NK-92 (cell line): ENCODE results near the gene TP53.

Experiments
- DNase-seq: peaks from one replicate; lab custom pipeline; 2025; ENCODE audit not compliant: unreplicated experiment; lab: John Stamatoyannopoulos, UW

The TP53 gene

DNA sequence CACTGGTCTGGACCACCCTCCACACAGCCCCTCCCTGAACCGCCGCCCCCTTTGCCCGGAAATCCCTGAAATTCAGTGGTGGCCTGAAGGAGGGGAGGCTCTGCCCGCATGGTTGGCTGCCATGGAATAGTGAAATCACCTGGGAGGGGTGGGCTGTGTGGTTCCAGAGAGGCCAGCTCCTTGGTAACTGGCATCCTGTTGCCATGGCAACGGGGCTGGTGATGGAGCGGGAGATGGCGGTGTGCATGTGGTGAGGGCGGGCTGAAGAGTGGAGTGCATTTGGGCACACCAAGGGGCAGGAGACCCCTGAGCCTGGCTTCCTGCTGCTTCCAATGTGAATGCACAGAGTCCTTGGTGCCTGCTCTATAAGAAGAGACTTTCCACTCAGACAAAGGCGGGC lies 20.2 kb upstream of the TP53 start:
- DNase-seq = no peak

DNA sequence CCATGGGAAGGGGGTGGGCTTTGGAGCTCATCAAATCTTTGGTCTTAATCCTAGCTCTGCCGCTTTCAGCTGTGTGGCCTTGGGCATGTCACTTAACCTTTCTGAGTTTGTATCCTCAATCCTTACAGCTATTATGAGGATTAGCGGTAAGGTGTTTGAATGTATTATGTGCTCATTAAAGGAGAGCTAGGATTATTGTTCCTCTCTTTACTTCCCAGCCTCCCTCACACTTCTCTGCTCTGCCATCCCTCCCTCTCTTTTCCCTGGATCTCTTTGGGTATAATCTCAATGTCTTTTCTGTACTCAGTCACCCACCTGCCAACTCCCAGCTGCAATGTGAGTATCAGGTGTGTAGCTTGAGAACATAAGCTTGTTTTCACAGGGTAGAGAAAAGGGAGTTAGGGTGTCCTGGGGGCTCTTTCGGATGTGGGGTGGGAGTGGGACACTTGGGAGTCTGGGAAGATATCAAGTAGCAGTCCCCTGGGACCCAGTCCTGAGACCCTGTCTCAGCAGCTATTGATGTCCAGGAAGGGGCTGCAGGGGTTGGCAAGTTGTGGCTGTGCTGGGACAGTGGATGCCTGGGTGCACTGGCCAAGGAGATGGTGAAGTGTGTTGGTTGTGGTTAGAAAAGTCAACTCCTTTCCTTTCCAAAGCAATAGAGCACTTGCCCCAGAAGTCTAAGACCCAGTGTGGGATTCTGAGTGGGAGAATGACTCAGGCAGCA lies 19.5 kb upstream of the TP53 start:
- no peak for DNase-seq

DNA sequence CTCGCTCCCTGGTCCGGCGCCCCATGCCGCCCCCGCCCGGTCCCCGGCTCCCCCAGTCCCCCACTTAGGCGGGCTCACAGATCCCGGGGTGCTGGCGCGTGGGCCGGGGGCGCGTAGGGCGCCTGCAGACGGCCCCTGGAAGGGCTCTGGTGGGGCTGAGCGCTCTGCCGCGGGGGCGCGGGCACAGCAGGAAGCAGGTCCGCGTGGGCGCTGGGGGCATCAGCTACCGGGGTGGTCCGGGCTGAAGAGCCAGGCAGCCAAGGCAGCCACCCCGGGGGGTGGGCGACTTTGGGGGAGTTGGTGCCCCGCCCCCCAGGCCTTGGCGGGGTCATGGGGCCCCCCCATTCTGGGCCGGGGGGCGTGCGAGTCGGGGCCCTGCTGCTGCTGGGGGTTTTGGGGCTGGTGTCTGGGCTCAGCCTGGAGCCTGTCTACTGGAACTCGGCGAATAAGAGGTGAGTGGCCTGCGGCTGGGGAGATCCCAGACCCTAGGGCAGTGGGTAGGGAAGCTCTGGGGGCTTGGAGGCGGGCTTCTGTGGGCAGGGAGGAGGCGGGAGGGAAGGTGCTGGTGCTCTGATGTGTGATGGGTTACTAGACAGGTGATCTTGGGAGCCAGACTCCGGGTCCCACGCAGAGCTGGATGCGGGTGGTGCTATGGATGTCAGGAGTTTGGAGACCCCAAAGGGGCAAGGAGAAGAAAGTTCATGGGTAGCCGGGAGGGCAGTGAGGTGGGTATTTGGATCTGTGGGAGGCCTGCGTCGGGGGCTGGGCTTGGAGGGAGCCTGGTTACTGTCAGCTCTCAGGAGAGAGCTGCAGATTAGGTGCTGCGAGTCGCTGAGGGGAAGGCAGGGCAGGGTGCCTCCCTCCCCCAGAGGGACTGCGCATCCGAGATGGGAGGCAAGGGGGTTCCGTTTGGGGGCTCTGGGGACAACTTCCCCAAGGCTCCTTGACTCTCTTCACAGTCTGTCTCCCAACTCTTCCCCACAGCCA lies 18.3 kb upstream of the TP53 start:
- no peak for DNase-seq

DNA sequence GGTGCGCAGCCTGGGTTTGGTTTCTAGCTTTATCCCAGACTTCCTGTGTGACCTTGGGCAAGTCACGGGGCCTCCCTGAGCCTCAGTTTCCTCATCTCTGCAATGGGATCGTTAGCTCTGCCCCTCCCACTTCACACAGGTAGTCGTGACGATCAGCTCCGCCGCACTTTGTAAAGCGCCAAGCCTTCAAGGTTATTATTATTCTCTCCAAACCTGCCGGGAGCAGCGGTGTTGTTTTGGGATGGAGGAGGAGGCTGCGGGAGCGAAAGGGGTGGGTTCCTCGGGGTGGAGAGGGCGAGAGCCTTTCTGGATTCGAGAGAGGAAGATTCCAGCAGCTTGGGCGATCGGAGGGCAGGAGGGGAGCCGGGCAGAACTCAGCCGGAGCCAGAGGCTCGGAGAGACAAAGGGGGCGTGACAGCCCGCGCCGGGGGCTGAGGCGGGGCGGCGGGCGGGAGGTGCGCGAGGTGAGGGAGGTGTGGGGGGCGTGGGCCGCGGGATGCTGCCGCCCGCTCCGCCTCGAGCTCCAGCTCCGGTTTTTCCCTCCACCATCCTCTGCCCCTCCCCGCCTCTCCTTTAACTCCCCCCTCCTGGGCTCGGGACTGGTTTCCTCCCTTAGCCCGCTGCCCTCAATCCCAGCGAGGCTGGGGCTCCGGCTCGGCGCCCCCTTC lies 17.4 kb upstream of the TP53 start, which contains the start of gene EFNB3:
Gene EFNB3 (plus strand): TSS at position 602 of the 668 bp plus-strand sequence. CDS start 397 bp downstream, outside the sequence.
- no peak for DNase-seq

DNA sequence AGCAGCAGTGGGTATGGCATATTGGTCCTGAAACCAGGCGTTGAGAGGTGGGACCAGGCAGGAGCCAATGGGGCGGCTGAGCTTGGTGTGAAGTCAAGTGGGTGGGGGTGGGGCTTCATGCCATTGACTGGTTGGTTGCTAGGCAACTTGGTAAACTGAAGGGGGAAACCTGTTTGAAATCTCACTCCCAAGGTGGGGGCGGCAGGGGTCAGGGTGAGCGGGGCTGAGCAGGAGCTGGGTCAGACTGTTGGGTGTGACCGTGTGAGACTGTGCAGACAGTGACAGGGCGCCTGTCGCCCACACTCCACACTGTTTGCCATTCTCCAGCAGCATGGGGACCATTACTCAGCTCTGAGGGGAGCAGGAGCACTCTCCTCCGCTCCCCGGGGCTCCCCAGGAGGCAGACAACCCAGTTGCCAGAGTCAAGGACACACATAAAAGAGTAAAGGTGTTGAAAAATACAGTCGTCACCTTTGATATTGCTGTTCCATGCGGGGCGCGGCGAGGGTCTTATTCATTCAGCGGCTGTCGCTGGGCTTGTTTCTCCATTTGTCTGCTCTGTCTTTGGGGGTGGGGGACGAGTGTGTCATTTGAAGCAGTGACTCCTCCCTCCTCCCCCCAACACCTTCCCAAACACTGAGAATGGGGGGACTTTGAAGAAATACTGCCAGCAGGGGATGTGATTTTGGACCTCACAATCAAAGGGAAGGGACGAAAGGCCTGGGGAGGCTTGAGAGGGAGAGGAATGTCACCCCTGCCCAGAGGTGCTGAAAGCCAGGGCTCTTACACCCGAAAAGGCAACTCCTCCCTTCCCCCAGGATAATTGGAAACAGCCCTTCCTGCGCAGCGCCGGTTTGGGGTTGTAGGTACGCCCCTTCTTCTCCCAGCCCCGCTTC lies 16.5 kb upstream of the TP53 start:
- no peak for DNase-seq

DNA sequence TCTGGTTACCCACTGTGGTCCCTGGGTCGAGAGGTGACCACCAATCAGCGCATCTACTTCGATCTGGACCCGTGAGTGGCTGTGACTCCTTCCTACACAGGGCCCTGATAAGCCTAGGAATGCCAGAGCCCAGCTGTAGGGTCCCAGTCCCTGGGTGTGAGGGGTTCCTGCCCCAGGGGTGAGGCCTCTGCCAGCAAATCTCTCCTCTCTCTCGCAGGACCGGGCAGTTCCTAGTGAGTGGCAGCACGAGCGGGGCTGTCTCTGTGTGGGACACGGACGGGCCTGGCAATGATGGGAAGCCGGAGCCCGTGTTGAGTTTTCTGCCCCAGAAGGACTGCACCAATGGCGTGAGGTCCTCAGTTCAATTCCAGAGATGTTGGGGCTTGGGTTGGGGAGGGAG lies 15.5 kb upstream of the TP53 start:
- DNase-seq = no peak

DNA sequence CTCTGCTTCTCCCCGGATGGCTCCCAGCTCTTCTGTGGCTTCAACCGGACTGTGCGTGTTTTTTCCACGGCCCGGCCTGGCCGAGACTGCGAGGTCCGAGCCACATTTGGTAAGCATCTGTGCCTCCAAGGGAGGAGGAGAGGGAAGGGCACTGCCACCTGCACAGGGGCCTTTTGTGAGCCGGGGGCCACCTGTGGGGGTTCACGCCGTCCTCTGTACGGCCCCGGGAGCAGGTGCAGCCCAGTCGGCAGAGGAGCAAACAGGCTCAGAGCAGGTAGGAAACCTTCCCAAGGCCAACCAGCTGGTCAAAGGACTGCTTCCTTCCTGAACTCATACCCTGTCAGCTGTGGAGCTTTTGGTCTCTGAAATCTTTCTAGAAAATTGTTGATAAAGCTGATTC lies 14.4 kb upstream of the TP53 start:
- DNase-seq = no peak

DNA sequence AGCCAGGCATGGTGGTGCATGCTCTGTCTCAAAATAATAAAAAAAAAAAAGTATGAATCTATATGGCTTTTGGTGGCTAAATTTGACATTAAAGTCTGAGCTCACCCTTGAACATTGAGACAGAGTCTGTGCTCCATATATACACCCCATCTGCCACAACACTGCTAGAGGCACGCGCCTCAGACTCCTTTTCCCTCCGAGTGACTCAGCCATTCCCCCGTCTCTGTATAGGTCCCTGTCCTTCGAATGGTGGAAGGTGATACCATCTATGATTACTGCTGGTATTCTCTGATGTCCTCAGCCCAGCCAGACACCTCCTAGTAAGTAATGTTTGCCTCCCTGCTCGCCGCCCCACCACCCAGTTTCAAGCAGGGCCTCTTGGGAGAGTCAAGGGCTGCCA lies 13.2 kb upstream of the TP53 start:
- DNase-seq = no peak

DNA sequence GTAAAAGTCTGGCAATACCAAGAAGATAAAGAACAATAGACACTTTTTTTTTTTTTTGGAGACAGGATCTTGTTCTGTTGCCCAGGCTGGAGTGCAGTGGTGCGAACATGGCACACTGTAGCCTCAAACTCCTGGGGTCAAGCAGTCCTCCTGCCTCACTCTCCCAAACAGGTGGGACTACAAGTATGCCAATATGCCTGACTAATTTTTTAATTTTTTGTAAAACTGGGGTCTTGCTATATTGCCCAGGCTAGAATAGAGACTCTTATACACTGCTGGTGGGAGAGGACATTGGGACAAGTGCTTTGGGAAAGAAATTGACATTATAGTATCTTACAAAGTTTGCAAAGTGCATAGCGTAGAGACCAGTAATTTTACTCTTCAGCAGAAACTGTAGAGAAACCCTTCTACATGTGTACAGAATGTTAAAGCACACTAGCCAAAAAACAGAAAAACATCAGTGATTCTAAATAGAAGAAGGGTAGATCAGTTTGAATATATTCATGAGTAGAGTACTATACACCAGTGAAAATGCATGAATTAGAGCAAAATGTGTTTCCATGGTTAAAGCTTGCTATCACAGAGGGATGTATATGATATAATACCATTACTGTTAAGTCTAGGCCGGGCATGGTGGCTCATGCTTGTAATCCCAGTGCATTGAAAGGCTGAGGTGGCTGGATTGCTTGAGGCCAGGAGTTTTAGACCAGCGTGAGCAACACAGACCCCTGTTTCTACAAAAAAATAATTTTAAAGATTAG lies 10.7 kb upstream of the TP53 start:
- DNase-seq = no peak

DNA sequence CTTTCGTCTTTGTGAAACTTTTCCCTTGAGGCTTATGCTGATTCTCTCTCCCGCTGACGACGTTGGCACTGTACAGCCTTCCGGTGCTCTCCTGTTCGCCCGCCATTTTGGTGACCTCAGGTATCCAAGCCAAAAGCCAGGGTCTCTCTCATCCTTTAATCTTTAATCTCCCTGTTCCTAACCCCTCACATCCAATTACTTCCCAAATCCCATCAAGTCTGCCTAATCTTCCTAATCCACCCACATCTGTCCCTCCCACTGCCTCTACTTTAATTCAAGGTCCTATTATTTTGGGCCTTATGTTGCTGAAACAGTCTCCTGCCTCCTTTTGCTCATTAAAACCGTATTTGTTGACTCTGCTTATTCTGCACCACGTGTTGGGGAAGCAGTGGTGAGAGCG lies 8.3 kb upstream of the TP53 start:
- DNase-seq = no peak

DNA sequence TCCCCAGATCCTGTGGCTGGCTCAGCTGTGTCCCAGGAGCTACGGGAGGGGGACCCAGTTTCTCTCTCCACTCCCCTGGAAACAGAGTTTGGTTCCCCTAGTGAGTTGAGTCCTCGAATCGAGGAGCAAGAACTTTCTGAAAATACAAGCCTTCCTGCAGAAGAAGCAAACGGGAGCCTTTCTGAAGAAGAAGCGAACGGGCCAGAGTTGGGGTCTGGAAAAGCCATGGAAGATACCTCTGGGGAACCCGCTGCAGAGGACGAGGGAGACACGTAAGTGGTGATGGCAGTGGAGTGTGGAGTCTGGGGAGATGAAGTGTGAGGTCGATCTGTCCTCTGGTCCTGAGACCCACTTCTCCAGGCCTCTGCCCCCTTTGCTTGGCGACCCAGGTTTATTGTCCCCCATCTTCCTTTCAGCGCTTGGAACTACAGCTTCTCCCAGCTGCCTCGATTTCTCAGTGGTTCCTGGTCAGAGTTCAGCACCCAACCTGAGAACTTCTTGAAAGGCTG lies 1.6 kb upstream of the TP53 start:
- no peak for DNase-seq

DNA sequence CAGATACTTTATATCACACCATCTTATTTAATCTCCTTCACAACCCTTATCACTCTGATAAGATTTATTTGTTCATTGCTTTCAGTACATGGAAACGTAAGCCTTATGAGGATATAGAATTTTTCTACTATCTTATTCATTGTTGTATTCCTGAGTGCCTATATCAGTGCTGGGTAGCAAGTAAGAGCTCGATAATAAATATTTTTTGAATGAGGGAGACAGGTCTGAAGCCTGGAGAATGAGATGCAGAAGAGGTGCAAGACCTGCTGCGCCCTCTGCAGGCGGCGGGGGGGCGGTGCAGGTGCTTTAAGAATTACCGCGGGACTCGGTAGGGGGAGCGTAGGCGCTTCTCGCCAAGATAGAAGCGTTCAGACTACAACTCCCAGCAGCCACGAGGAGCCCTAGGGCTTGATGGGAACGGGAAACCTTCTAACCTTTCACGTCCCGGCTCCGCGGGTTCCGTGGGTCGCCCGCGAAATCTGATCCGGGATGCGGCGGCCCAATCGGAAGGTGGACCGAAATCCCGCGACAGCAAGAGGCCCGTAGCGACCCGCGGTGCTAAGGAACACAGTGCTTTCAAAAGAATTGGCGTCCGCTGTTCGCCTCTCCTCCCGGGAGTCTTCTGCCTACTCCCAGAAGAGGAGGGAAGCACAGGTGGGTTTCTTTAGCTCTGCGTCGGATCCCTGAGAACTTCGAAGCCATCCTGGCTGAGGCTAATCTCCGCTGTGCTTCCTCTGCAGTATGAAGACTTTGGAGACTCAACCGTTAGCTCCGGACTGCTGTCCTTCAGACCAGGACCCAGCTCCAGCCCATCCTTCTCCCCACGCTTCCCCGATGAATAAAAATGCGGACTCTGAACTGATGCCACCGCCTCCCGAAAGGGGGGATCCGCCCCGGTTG lies 868 bp upstream of the TP53 start, which contains the start of gene WRAP53:
Gene WRAP53 (plus strand): TSS at position 570 of the 900 bp plus-strand sequence. CDS start 172 bp downstream, at position 742.
- DNase-seq = peak; percentile 66

DNA sequence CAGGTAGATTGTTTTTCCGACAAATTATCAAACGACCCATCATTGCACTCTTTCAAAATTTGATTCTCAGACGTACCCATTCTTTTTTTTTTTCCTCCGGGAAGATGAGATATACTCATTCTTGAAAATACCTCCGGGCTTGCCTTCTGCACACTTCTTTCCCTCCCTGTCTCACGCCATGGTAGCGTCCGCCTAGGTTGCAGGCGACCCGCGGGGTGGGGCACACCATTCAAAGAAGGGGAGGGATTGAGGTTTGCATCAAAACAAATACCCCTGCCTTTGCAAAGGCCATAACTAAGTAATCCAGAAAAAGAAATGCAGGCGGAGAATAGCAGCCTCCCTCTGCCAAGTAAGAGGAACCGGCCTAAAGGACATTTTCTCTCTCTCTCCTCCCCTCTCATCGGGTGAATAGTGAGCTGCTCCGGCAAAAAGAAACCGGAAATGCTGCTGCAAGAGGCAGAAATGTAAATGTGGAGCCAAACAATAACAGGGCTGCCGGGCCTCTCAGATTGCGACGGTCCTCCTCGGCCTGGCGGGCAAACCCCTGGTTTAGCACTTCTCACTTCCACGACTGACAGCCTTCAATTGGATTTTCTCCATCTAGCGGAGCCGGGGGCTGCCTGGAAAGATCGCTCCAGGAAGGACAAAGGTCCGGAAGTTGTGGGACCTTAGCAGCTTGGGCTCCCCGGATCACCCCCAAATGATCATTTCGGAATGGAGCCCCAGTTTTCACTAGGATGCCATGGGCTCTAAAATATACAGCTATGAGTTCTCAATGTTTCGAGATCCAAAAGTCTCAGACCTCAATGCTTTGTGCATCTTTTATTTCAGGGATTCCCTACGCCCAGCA lies 843 bp downstream of the TP53 start:
- DNase-seq = no peak

DNA sequence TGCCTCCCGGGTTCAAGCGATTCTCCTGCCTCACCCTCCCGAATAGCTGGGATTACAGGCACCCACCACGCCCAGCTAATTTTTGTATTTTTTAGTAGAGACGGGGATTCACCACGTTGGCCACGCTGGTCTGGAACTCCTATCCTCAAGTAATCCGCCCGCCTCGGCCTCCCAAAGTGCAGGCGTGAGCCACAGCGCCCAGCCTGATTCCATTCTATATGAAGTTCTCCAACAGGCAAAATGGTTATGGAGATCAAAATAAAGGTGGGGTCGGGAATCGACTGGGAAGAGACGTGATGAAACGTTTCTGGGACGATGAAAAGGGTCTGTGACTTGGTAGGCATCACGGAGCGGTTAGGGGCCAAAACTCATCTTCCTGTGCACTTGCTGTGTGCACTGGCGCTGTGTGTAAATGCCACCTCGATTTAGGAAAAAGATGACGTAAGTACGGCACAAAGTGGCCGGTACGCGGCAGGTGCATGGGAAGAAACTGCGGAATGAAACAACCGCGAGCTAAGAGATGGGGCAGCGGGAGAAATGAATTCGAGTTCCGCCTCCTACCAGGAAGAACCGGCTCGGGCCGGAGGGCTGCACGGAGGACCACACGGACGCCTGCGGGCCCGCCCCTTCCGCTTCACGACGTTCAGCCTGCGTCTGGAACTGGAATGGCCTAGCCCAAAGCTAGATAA lies 1.6 kb downstream of the TP53 start:
- no peak for DNase-seq

DNA sequence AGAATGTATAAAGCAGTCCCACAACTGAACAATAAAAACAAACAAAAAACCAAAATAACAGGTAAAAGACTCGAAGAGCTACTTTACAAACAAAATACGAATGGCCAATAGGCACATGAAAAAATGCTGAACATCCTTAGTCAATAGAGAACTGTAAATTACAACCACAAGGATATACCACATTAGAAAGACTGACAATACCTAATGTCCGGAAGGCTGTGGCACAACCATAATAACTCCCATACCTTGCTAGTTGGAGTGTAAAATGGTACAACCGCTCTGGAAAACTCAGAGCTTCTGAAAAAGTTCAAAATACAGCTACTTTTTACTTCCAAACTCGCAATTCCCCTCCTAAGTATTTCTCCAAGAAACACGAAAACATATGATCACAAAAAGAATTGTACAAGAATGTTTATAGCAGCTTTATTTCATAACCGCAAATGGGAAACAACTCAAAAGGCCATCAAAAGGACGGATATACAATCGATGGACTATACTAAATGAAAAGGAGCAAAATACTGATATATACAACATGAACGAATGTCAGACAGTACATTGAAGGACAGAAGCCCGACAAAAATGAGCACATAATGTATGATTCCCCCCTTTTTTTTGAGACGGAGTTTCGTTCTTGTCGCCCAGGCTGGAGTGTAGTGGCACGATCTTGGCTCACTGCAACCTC lies 2.3 kb downstream of the TP53 start:
- DNase-seq = no peak

DNA sequence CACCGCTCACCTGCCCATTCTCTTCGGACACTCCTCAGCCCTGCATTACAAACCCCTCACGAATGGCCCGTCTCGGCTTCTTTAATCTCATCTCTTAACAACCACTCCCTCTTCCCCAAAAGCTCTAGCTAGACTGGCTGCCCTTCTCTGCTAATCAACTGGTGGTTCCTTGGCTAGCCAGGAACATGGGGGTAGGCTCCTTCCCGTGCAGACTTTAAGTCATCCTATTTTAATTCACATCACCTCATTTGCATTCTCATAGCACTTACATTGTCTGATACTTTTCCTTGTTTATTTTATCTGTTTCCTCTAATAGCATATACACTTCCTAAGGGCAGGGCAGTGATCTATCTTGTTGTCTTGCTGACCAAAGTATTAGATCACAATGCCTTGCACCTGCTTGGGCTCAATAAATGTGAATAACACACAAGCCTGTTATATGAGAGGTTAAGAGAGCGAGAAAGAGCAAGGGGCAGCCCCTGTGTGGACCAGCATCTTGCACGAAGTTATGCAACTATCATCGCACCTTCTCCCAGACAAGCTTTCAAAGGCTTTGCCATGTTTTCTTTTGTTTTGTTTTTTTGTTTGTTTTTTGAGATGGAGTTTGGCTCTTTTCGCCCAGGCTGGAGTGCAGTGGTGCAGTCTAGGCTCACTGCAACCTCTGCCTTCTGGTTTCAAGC lies 9.8 kb downstream of the TP53 start:
- DNase-seq = no peak
